ENCODE data around the gene METTL25B.

Gene METTL25B

GRCh38 chr1:156707417-156708217, 20.7 kb upstream of the METTL25B start:
- Mint-ChIP-seq H3K9me3 (no peaks in the 10 kb centered on the region), H3K36me3 (ENCODE audit: low read depth) (no peaks in the 10 kb centered on the region), H3K27ac (no peak overlapping the region), H3K4me3 (peak overlapping the region; percentile 13), H3K4me1 (ENCODE audit: low read depth) (peaks cover 27% of the 10 kb centered on the region), H3K27me3 (peaks cover 21% of the 10 kb centered on the region)

- H3K4me3 Mint-ChIP-seq, result no peak overlapping the region
- peaks cover 18% of the 10 kb centered on the region for H3K27me3 Mint-ChIP-seq
- no peaks in the 10 kb centered on the region for H3K36me3 Mint-ChIP-seq (ENCODE audit: low read depth)
- peaks cover 27% of the 10 kb centered on the region for H3K4me1 Mint-ChIP-seq (ENCODE audit: low read depth)
- no peak overlapping the region for H3K27ac Mint-ChIP-seq
- no peaks in the 10 kb centered on the region for H3K9me3 Mint-ChIP-seq
Measured at GRCh38 chr1:156708218-156708661, 20.0 kb upstream of the METTL25B start.

DNA sequence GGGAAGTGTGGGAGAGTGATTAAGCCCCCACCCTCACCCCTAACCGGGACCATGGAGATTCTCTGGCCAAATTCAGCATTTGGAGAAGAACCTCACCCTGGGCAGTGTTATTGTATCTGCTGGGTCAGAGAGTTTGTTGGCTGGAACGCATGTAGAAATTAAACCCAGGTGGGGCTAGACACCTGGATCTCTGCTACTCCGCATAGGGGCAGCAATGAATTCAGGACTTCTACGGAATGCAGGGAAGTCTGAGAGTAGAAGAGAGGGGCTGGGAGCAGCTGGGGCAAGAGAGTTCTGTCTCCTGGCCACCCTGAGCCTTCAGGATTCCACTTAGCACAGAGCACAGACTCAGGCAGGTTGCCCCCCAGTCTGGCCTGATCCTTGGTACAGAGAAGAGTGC, 19.2 kb upstream of the METTL25B start:
- H3K9me3 Mint-ChIP-seq, result no peaks in the 10 kb centered on the region
- peaks cover 10% of the 10 kb centered on the region for H3K27me3 Mint-ChIP-seq
- H3K4me1 Mint-ChIP-seq (ENCODE audit: low read depth), result peaks cover 27% of the 10 kb centered on the region
- H3K36me3 Mint-ChIP-seq (ENCODE audit: low read depth), result no peaks in the 10 kb centered on the region
- H3K27ac Mint-ChIP-seq, result no peak overlapping the region
- H3K4me3 Mint-ChIP-seq, result no peak overlapping the region

DNA sequence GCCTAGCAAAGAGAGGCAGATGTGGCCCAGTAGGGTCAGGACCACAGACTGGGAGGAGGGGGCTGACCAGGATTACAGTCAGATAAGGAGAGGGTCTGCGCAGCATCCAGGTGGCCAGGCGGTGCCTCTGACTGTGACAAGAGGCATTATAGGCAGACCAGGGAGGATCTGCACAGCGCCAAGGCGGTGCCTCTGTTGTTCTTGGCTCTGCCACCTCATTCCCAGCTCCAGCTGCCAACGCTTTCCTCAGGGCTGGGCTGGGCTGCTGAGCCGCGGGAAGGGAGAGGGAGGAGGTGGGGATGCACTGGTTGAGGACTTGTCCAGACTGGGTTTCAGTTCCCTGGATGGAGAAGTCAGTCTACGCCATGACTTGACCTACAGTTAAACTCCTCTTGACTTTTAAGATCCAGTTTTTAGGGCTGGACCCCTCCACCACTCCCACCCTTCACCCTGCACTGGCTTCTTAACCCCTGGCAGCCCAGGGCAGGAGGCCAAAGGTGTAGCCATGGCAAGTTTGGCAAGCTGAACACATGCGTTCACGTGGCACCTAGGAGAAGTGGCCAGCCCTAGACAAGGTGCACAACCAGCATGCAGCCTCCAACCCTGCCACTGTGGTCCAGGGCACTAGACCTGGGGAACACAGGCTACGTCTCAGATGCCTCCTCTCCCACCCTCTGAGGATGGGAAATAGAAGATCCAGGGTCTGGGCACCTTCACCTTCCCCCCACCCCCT, 18.3 kb upstream of the METTL25B start:
- no peaks in the 10 kb centered on the region for H3K9me3 Mint-ChIP-seq
- H3K4me1 Mint-ChIP-seq (ENCODE audit: low read depth), result peaks cover 22% of the 10 kb centered on the region
- H3K27me3 Mint-ChIP-seq, result peaks cover 3% of the 10 kb centered on the region
- H3K4me3 Mint-ChIP-seq, result no peak overlapping the region
- H3K36me3 Mint-ChIP-seq (ENCODE audit: low read depth), result peaks cover 4% of the 10 kb centered on the region
- H3K27ac Mint-ChIP-seq, result no peak overlapping the region

GRCh38 chr1:156711011-156711817, 17.1 kb upstream of the METTL25B start:
- peaks cover 12% of the 10 kb centered on the region for H3K36me3 Mint-ChIP-seq (ENCODE audit: low read depth)
- H3K4me3 Mint-ChIP-seq, result no peak overlapping the region

DNA sequence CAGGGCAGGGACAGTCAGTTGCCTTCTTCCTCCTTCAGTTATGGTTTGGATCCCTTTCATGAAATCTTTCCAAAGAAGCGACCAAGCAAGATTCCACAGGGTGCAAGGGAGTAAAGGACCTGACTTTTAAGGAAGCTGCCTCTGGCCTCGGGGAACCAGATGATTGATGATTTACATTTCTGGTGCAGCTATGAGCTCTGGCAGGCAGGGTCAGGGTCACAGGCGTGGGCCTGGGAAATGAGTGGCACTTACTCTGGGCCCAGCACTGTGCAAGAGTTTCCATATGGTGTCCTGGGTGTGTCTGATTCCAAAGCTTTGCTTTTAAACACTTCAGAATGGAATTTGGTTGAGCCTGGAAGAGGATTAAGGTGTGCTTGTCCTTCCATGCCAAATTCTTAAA, 15.6 kb upstream of the METTL25B start:
- Mint-ChIP-seq H3K9me3 (no peaks in the 10 kb centered on the region), H3K4me1 (ENCODE audit: low read depth) (no peaks in the 10 kb centered on the region), H3K36me3 (ENCODE audit: low read depth) (peaks cover 19% of the 10 kb centered on the region), H3K27ac (no peak overlapping the region), H3K4me3 (no peak overlapping the region), H3K27me3 (no peaks in the 10 kb centered on the region)

More at GRCh38 chr1:156711011-156711817, 17.1 kb upstream of the METTL25B start:
- Mint-ChIP-seq H3K27ac (no peak overlapping the region), H3K4me1 (ENCODE audit: low read depth) (peaks cover 10% of the 10 kb centered on the region), H3K27me3 (peaks cover 3% of the 10 kb centered on the region), H3K9me3 (no peaks in the 10 kb centered on the region)

- no peaks in the 10 kb centered on the region for H3K27me3 Mint-ChIP-seq
- H3K4me3 Mint-ChIP-seq, result no peak overlapping the region
- no peak overlapping the region for H3K27ac Mint-ChIP-seq
- no peaks in the 10 kb centered on the region for H3K9me3 Mint-ChIP-seq
- H3K4me1 Mint-ChIP-seq (ENCODE audit: low read depth), result no peaks in the 10 kb centered on the region
- H3K36me3 Mint-ChIP-seq (ENCODE audit: low read depth), result peaks cover 21% of the 10 kb centered on the region
Measured at GRCh38 chr1:156714830-156715229, 13.4 kb upstream of the METTL25B start.

GRCh38 chr1:156717351-156717750, 10.9 kb upstream of the METTL25B start:
- H3K4me3 Mint-ChIP-seq, result no peak overlapping the region
- peaks cover 7% of the 10 kb centered on the region for H3K4me1 Mint-ChIP-seq (ENCODE audit: low read depth)
- H3K27ac Mint-ChIP-seq, result no peak overlapping the region
- no peaks in the 10 kb centered on the region for H3K9me3 Mint-ChIP-seq
- peaks cover 40% of the 10 kb centered on the region for H3K36me3 Mint-ChIP-seq (ENCODE audit: low read depth)
- no peaks in the 10 kb centered on the region for H3K27me3 Mint-ChIP-seq

DNA sequence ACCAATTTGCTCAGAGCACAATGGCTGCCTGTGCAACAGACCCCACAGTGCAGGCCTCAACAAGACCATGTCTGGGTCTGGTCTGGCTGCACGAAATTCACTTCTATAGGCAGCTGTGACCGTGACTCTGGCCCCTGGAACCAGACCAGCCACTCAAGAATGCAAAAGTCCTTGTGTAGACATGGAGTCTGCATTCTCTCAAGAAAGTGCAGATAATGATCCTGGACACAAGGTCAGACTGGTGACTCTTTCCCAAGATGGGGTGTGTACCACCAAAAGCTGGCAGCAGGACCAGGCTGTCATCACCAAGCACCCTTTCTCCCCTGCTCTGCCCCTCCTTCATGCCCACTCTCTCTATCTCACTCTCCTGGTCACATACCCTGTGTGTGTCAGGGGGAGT, 7.1 kb upstream of the METTL25B start:
- peaks cover 29% of the 10 kb centered on the region for H3K4me1 Mint-ChIP-seq (ENCODE audit: low read depth)
- H3K27ac Mint-ChIP-seq, result peak overlapping the region; percentile 36
- H3K27me3 Mint-ChIP-seq, result no peaks in the 10 kb centered on the region
- peaks cover 51% of the 10 kb centered on the region for H3K36me3 Mint-ChIP-seq (ENCODE audit: low read depth)
- H3K4me3 Mint-ChIP-seq, result no peak overlapping the region
- no peaks in the 10 kb centered on the region for H3K9me3 Mint-ChIP-seq

GRCh38 chr1:156721535-156721934, 6.7 kb upstream of the METTL25B start:
- no peaks in the 10 kb centered on the region for H3K27me3 Mint-ChIP-seq
- H3K36me3 Mint-ChIP-seq (ENCODE audit: low read depth), result peaks cover 51% of the 10 kb centered on the region
- H3K9me3 Mint-ChIP-seq, result no peaks in the 10 kb centered on the region
- H3K4me3 Mint-ChIP-seq, result no peak overlapping the region
- H3K4me1 Mint-ChIP-seq (ENCODE audit: low read depth), result peaks cover 29% of the 10 kb centered on the region
- H3K27ac Mint-ChIP-seq, result peak overlapping the region; percentile 36

DNA sequence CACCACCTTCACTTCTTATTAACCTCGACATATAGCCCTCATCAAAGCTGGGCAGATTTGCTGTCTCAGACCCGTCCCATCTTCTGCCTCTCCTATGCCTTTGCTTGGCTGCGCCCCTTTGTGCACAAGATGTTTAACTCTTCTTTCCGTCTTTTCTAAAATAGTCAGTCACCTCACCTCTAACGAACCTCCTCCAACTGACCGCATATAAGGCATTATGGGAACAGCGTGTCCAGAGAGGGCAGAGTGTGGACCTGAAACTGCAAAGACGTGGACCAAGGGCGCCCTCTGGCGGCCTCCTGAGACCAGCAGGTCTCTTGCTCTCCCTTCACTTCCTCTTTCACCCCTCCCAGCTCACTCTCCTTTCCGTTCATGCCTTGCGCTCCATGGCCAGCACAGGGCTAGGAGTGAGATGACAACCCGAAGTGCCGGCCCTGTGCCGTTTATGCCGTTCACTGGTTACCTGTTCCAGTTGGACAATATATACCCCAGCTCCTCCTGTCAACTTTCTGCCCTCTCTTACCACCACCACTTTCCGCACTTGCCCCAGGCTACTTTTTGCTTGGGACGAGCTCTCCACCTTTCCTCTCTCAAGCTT, 2.5 kb upstream of the METTL25B start:
- Mint-ChIP-seq H3K4me1 (ENCODE audit: low read depth) (peaks cover 46% of the 10 kb centered on the region), H3K27ac (no peak overlapping the region), H3K36me3 (ENCODE audit: low read depth) (peaks cover 46% of the 10 kb centered on the region), H3K4me3 (no peak overlapping the region), H3K27me3 (no peaks in the 10 kb centered on the region), H3K9me3 (no peaks in the 10 kb centered on the region)

GRCh38 chr1:156726549-156727226, 1.6 kb upstream of the METTL25B start:
- Mint-ChIP-seq H3K36me3 (ENCODE audit: low read depth) (peaks cover 41% of the 10 kb centered on the region), H3K4me1 (ENCODE audit: low read depth) (peaks cover 45% of the 10 kb centered on the region), H3K27me3 (no peaks in the 10 kb centered on the region), H3K4me3 (no peak overlapping the region), H3K27ac (no peak overlapping the region), H3K9me3 (no peaks in the 10 kb centered on the region)

DNA sequence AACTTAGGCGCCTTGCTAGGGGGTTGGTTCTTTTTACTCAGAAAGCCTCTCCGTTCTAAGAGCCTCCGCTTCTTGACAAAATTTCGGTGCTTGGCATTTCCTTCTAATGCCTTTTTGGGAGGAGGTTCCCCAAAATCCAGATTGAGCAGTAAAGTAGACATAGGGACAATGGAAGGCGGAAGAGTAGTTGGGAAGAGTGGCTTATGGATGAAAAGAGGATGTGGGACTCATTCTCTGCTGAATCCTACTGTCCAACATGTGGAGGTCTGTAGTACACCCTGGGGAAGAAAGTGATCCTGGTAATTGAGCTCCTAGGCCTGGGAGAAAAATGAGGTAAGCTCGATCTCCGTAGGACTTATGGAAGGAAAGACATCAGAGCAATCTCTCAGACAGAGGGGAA, 777 bp upstream of the METTL25B start:
- Mint-ChIP-seq H3K4me1 (ENCODE audit: low read depth) (peaks cover 42% of the 10 kb centered on the region), H3K27ac (no peak overlapping the region), H3K9me3 (no peaks in the 10 kb centered on the region), H3K36me3 (ENCODE audit: low read depth) (peaks cover 38% of the 10 kb centered on the region), H3K27me3 (no peaks in the 10 kb centered on the region), H3K4me3 (no peak overlapping the region)

All from stimulated activated naive CD8-positive, alpha-beta T cell treated with anti-CD3 and anti-CD28 coated beads, Interleukin-15, Interleukin-2, amounts not matched to agents 100 ng/mL and 50 ng/mL, for 24 hours (primary cell).